Stimulated activated CD8-positive, alpha-beta memory T cell treated with anti-CD3 and anti-CD28 coated beads, Interleukin-12 subunit alpha, Interleukin-12 subunit beta, amount 100 ng/mL, for 1 hour (primary cell): ENCODE results near the gene MEI4.

Experiments
- DNase-seq: peaks from one replicate; pipeline ENCODE4 v3.0.0-alpha.2; 2020; ENCODE audit warnings: low read depth

MEI4 gene

DNA sequence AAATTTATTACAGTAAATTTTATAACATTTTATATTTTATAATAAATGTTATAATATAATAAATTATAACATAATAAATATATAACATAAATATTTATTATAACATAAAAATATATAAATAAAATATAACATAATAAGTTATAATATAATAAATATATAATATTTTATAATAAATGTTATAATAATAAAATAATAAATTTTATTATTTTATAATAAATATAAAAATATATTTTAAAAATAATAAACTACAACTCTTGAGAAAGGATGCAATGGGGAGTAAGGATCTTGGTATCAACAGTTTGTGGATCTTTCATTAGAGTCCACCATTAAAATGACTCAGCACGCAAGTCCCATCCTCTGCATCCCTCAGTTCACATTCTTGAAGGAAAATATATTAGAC, 312.6 kb downstream of the MEI4 start:
- no peak for DNase-seq

DNA sequence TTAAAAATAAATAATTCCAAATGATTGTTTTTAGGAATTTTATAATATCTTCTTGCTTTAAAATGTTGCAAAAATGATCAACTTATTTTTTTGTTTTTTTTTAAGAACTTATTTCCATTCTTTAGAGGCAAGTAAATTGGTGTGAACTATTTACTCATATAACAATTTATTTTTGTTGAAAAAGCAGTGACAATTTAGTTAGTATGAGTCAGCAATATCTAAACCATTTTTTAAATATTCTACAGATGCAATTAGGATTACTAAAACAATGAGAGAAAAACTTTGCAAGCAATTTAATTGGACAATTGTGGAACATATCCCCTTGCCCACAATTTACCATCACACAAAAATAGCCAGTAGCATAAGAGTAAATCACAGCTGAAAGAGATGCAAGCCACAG, 319.5 kb downstream of the MEI4 start:
- DNase-seq: no peak
